Adrenal gland (tissue), 5 donors: ENCODE results near the gene CCDC28B.

Experiments
- POLR2A ChIP-seq, 2 donors: fragments of 450-650 bp; IDR thresholded peaks; one replicate each; pipeline ENCODE4 v1.6.1; 2017; ENCODE audit warnings: antibody characterized with exemption in 2 of 2, mild to moderate bottlenecking in 2 of 2, moderate library complexity in 1 of 2
- TF ChIP-seq, protein P1 (sequence below), 6 experiments: fragments of 450-650 bp in 4 of 6; fragments of 200-600 bp in 2 of 6; sonication (generic) in 1 of 6; IDR thresholded peaks; 1 replicate in 5 of 6; 2 replicates in 1 of 6; pipeline versions ENCODE4 v1.5.1 to v1.8.0; 2016 to 2021; ENCODE audit warnings: antibody characterized with exemption in 6 of 6, mild to moderate bottlenecking in 2 of 6, moderate library complexity in 1 of 6
- donor health status: DM: no; HTN: no; CAD: no.

DNA sequence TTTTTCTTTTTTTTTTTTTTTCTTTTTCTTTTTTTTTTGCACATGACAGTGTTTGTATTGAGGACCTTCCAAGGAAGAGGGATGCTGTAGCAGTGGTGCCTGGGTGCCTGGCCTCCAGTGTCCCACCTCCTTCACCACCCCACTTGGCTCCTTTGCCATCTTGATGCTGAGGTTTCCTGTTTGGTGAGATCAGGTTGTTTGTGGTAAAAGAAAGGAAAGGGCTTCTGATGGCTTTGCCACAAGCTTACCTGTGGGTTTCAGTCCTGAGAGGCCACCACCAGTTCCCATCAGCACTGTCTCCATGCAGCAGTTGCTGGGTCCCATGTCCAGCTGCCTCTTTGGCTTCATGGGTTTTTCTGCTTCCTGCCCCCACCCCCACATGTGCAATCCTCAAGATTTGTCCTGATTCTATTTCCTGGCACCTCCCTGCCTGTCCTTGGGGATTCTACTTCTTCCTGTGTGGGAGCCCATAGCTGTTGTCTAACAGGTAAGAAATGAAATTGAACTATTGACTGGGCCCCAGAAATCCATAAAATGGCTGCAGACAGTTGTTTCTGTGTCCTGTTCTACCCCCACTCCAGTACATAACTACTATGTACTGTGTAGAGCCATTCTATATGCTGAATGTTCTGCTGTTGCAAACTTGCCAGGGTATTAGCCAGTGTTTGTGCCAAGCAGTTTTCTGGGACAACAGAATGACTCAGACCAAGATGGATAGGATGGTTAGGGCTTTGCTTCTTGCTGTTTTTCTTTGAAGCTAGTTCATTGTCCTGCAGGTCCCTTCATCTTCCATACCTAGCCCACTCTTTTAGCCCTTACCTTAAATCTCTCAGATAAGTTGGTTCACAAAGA, 4.2 kb upstream of the CCDC28B start:
- TF ChIP-seq, protein P1, sequence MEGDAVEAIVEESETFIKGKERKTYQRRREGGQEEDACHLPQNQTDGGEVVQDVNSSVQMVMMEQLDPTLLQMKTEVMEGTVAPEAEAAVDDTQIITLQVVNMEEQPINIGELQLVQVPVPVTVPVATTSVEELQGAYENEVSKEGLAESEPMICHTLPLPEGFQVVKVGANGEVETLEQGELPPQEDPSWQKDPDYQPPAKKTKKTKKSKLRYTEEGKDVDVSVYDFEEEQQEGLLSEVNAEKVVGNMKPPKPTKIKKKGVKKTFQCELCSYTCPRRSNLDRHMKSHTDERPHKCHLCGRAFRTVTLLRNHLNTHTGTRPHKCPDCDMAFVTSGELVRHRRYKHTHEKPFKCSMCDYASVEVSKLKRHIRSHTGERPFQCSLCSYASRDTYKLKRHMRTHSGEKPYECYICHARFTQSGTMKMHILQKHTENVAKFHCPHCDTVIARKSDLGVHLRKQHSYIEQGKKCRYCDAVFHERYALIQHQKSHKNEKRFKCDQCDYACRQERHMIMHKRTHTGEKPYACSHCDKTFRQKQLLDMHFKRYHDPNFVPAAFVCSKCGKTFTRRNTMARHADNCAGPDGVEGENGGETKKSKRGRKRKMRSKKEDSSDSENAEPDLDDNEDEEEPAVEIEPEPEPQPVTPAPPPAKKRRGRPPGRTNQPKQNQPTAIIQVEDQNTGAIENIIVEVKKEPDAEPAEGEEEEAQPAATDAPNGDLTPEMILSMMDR (IDR thresholded peaks at IDR 0.05) = no peak
- TF ChIP-seq POLR2A (IDR thresholded peaks at IDR 0.05) = no peak
